CD4-positive, alpha-beta T cell (primary cell): Measurements from ENCODE around the gene REV3L. TPM values are rescaled to one million over a fixed set of nuclear protein-coding genes. Genes with fewer than 3 reads are reported as not detected.

Experiments
- ATAC-seq: fragments of 200-7000 bp; cut with Tn5 transposase; one replicate; pipeline ENCODE4 v1.10.0; 2022; ENCODE audit warnings: mild to moderate bottlenecking; ENCODE audit not compliant: poor library complexity
- CTCF ChIA-PET: fragments of 350-600 bp; sonication (Branson Sonifier 250); formaldehyde crosslinking; loops from one replicate; lab custom pipeline; 2021; ENCODE audit warnings: antibody characterized with exemption, inconsistent platforms; lab: Charles Lee
- POLR2A ChIA-PET: fragments of 350-600 bp; sonication (Branson Sonifier 250); formaldehyde crosslinking; loops from one replicate; lab custom pipeline; 2021; ENCODE audit warnings: antibody characterized with exemption, inconsistent platforms; lab: Charles Lee
- DNase-seq, 14 experiments: peaks; one replicate each; pipeline ENCODE4 v3.0.0-alpha.2; 2013 to 2020; ENCODE audit warnings: mixed read lengths in 2 of 14
- H3K27ac ChIP-seq, 2 donors: one replicate each; pipeline versions ENCODE4 v1.5.1 to v1.7.0; 2013; ENCODE audit warnings: low read length in 2 of 2, low read depth in 1 of 2, mild to moderate bottlenecking in 1 of 2
- H3K27me3 ChIP-seq, 2 experiments: 1 replicate in 1 of 2; 2 replicates in 1 of 2; pipeline versions ENCODE4 v1.6.1 to v1.7.0; 2013; ENCODE audit warnings: low read length in 2 of 2, control low read depth in 1 of 2, mild to moderate bottlenecking in 1 of 2, moderate library complexity in 1 of 2; ENCODE audit not compliant: insufficient read depth in 2 of 2, control insufficient read depth in 1 of 2
- H3K36me3 ChIP-seq: one replicate; pipeline ENCODE4 v1.6.1; 2013; ENCODE audit warnings: low read length, control low read depth; ENCODE audit not compliant: insufficient read depth
- H3K4me1 ChIP-seq: one replicate; pipeline ENCODE4 v1.6.1; 2013; ENCODE audit warnings: low read length, control low read depth; ENCODE audit not compliant: insufficient read depth
- H3K4me3 ChIP-seq: one replicate; pipeline ENCODE4 v1.5.1; 2013; ENCODE audit warnings: mild to moderate bottlenecking, low read length, moderate library complexity
- H3K9me3 ChIP-seq, 2 experiments: 1 replicate in 1 of 2; 2 replicates in 1 of 2; pipeline versions ENCODE4 v1.6.1 to v1.7.0; 2013; ENCODE audit warnings: low read length in 2 of 2, mild to moderate bottlenecking in 2 of 2, control low read depth in 1 of 2, moderate library complexity in 1 of 2; ENCODE audit not compliant: control insufficient read depth in 1 of 2, insufficient read depth in 1 of 2
- H3K27ac Mint-ChIP-seq: one replicate; pipeline ENCODE4 v1.8.0; 2020; ENCODE audit warnings: mixed read lengths
- H3K27me3 Mint-ChIP-seq: one replicate; pipeline ENCODE4 v1.8.0; 2021; ENCODE audit warnings: mixed read lengths
- H3K36me3 Mint-ChIP-seq: one replicate; pipeline ENCODE4 v1.8.0; 2021; ENCODE audit warnings: low read depth, mixed read lengths
- H3K4me1 Mint-ChIP-seq: one replicate; pipeline ENCODE4 v1.8.0; 2021; ENCODE audit warnings: low read depth, mixed read lengths
- H3K4me3 Mint-ChIP-seq: one replicate; pipeline ENCODE4 v1.8.0; 2020; ENCODE audit warnings: mild to moderate bottlenecking, mixed read lengths
- H3K9me3 Mint-ChIP-seq: one replicate; pipeline ENCODE4 v1.8.0; 2020; ENCODE audit warnings: mixed read lengths
- CTCF ChIP-seq: fragments of 200-600 bp; IDR thresholded peaks from one replicate; pipeline ENCODE4 v1.8.0; 2022; ENCODE audit warnings: antibody characterized with exemption, mild to moderate bottlenecking
- intact Hi-C, 2 experiments: fragments of 100-400 bp; cut with DNase I in 1 of 2; cut with micrococcal nuclease in 1 of 2; formaldehyde crosslinking; loops; one replicate each; pipeline versions ENCODE4 v1.15.1 to v1.9.0; 2023 to 2025; cut with DNase I, micrococcal nuclease
- total RNA-seq, 174 experiments: library from RNA in 2 of 174; stranded (reverse) in 2 of 174; gene quantifications; one replicate each; pipeline ENCODE4 v1.2.3 and lab custom pipeline; 2021 to 2026

REV3L gene
- total RNA-seq, 2 experiments from 2014 or later = 17.0 to 20.6 TPM

GRCh38 chr6:111407686-111408085, 75.3 kb downstream of the REV3L start:
- H3K4me3 ChIP-seq = no peak overlapping the region
- peaks cover 7% of the 10 kb centered on the region for H3K4me1 Mint-ChIP-seq
- no peaks in the 10 kb centered on the region for H3K9me3 Mint-ChIP-seq
- no peak for ATAC-seq
- DNase-seq = no peak
- TF ChIP-seq CTCF = no peak
- H3K36me3 Mint-ChIP-seq = peaks cover 71% of the 10 kb centered on the region
- H3K27me3 Mint-ChIP-seq = no peaks in the 10 kb centered on the region
- no peaks in the 10 kb centered on the region for H3K9me3 ChIP-seq
- no peak overlapping the region for H3K4me3 Mint-ChIP-seq
- peaks cover 38% of the 10 kb centered on the region for H3K36me3 ChIP-seq
- no peak overlapping the region for H3K27ac ChIP-seq
- POLR2A ChIA-PET = interaction anchor here (1.1 kb wide), 1 partner anchor 71 kb away, joined by 3 read pairs; no protein-coding TSS in a partner anchor
- CTCF ChIA-PET = no interaction called here
- no peaks in the 10 kb centered on the region for H3K27me3 ChIP-seq
- H3K4me1 ChIP-seq = no peaks in the 10 kb centered on the region
- intact Hi-C loops = no loop called here
- no peak overlapping the region for H3K27ac Mint-ChIP-seq

GRCh38 chr6:111406200-111406721, 76.8 kb downstream of the REV3L start:
- Mint-ChIP-seq H3K36me3 (peaks cover 82% of the 10 kb centered on the region), H3K4me3 (no peak overlapping the region), H3K27ac (peak overlapping the region; percentile 2), H3K27me3 (no peaks in the 10 kb centered on the region), H3K9me3 (no peaks in the 10 kb centered on the region), H3K4me1 (peaks cover 7% of the 10 kb centered on the region)
- no peaks in the 10 kb centered on the region for H3K4me1 ChIP-seq
- no peak for TF ChIP-seq CTCF
- no peak overlapping the region for H3K27ac ChIP-seq
- H3K27me3 ChIP-seq = no peaks in the 10 kb centered on the region
- no peaks in the 10 kb centered on the region for H3K9me3 ChIP-seq
- ATAC-seq = no peak
- POLR2A ChIA-PET = no interaction called here
- peak in 3 of 14 experiments; percentile 28 to 67 (median 60) for DNase-seq
- H3K36me3 ChIP-seq = peaks cover 46% of the 10 kb centered on the region
- H3K4me3 ChIP-seq = no peak overlapping the region
- CTCF ChIA-PET = interaction anchor here (1.2 kb wide), 1 partner anchor 11 kb away, joined by 3 read pairs; no protein-coding TSS in a partner anchor
- intact Hi-C loops = no loop called here

- no peak for TF ChIP-seq CTCF
- Histone ChIP-seq H3K27ac (no peak overlapping the region), H3K36me3 (peaks cover 40% of the 10 kb centered on the region), H3K9me3 (no peaks in the 10 kb centered on the region), H3K27me3 (no peaks in the 10 kb centered on the region), H3K4me3 (no peak overlapping the region), H3K4me1 (no peaks in the 10 kb centered on the region)
- no peak overlapping the region for H3K4me3 Mint-ChIP-seq
- CTCF ChIA-PET = no interaction called here
- no peaks in the 10 kb centered on the region for H3K9me3 Mint-ChIP-seq
- H3K27ac Mint-ChIP-seq = no peak overlapping the region
- no peak for DNase-seq
- ATAC-seq = no peak
- intact Hi-C loops = no loop called here
- peaks cover 82% of the 10 kb centered on the region for H3K36me3 Mint-ChIP-seq
- POLR2A ChIA-PET = no interaction called here
- peaks cover 7% of the 10 kb centered on the region for H3K4me1 Mint-ChIP-seq
- no peaks in the 10 kb centered on the region for H3K27me3 Mint-ChIP-seq
These were observed 79.6 kb downstream of the REV3L start for GRCh38 chr6:111403388-111403787.
